ENCODE measurements around the gene OR10A2.

- TF ChIP-seq, protein P1, sequence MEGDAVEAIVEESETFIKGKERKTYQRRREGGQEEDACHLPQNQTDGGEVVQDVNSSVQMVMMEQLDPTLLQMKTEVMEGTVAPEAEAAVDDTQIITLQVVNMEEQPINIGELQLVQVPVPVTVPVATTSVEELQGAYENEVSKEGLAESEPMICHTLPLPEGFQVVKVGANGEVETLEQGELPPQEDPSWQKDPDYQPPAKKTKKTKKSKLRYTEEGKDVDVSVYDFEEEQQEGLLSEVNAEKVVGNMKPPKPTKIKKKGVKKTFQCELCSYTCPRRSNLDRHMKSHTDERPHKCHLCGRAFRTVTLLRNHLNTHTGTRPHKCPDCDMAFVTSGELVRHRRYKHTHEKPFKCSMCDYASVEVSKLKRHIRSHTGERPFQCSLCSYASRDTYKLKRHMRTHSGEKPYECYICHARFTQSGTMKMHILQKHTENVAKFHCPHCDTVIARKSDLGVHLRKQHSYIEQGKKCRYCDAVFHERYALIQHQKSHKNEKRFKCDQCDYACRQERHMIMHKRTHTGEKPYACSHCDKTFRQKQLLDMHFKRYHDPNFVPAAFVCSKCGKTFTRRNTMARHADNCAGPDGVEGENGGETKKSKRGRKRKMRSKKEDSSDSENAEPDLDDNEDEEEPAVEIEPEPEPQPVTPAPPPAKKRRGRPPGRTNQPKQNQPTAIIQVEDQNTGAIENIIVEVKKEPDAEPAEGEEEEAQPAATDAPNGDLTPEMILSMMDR (IDR thresholded peaks at IDR 0.05), result no peak
- TF ChIP-seq POLR2A (IDR thresholded peaks at IDR 0.05), result no peak
- TF ChIP-seq EP300 (IDR thresholded peaks at IDR 0.05), result no peak
- no peak for TF ChIP-seq POLR2AphosphoS5 (IDR thresholded peaks at IDR 0.05)
Measured at GRCh38 chr11:6871278-6871677, 8.4 kb downstream of the OR10A2 start.
